HepG2 (cell line): Measurements from ENCODE around the gene DOCK1. TPM values are rescaled to one million over a fixed set of nuclear protein-coding genes. Genes with fewer than 3 reads are reported as not detected.

Experiments used
- NCOR1 ChIP-seq: fragments of 200-600 bp; sonication (generic); IDR thresholded peaks from 2 replicates; pipeline ENCODE4 v1.7.0; 2017; ENCODE audit warnings: antibody characterized with exemption, low read length, borderline replicate concordance
- RAD51 ChIP-seq: fragments of 450-650 bp; IDR thresholded peaks from 2 replicates; pipeline ENCODE4 v1.6.1; 2016; ENCODE audit warnings: borderline replicate concordance
- RFX3 ChIP-seq: IDR thresholded peaks from 2 replicates; pipeline ENCODE4 v1.6.1; 2016; ENCODE audit warnings: missing biosample characterization, missing genetic modification reagents
- polyA plus RNA-seq, 8 experiments: library from polyadenylated mRNA; depleted of rRNA in 3 of 8; stranded (reverse) in 7 of 8; unstranded in 1 of 8; fragments of >200 nt; fragmentation: Illumina TruSeq in 4 of 8; extraction: Trizol in 4 of 8; gene quantifications; 2 replicates each; pipeline versions ENCODE4 v1.2.1 to v1.2.3, GENCODE V29; 2011 to 2016; ENCODE audit warnings: low read depth in 4 of 8, missing spikeins in 1 of 8, mixed read lengths in 1 of 8; ENCODE audit not compliant: insufficient read depth in 1 of 8
- total RNA-seq, 5 experiments: library from RNA; depleted of rRNA; stranded (reverse); fragments of >200 nt; fragmentation: Illumina TruSeq; extraction: Trizol; gene quantifications; 2 replicates each; pipeline ENCODE4 v1.2.3, GENCODE V29; 2016; ENCODE audit warnings: low read depth in 1 of 5
- TF ChIP-seq, protein P1 (sequence below): sonication (generic); formaldehyde crosslinking; IDR thresholded peaks from 2 replicates; pipeline ENCODE4 v1.8.1; 2023; ENCODE audit warnings: mild to moderate bottlenecking, inconsistent platforms, moderate library complexity, missing genetic modification reagents, borderline replicate concordance
- TF ChIP-seq, protein P2 (sequence below): sonication (generic); formaldehyde crosslinking; IDR thresholded peaks from one replicate; pipeline ENCODE4 v1.5.1; 2020; ENCODE audit warnings: mild to moderate bottlenecking, missing genetic modification reagents; ENCODE audit errors: not compliant biosample characterization
- TF ChIP-seq, protein P3 (sequence below): sonication (generic); formaldehyde crosslinking; IDR thresholded peaks from 2 replicates; pipeline ENCODE4 v1.8.0; 2022; ENCODE audit warnings: mild to moderate bottlenecking, missing genetic modification reagents, moderate library complexity

The DOCK1 gene
- total and polyA plus RNA-seq, 2 of the 13 experiments (the other 11 are each of a cell fraction or from before 2014, with no cell fraction given): 8.3 to 25.5 TPM

DNA sequence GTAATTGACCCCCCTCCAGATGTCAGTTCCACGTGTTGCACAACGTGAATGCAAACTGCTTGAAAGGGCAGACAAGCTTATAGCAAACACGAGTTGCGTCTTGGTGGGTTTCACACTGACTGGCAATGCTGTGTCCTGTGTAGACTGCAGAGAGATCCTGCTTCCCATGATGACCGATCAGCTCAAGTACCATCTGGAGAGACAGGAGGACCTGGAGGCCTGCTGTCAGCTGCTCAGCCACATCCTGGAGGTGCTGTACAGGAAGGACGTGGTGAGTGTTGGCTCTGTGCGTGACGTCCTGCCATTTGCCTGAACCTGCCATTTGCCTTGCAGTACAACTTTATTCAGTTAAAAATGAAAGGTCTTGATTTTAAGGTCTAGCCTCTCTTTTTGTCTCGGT is 220.1 kb downstream of the DOCK1 start (continued):
- TF ChIP-seq, protein P1, sequence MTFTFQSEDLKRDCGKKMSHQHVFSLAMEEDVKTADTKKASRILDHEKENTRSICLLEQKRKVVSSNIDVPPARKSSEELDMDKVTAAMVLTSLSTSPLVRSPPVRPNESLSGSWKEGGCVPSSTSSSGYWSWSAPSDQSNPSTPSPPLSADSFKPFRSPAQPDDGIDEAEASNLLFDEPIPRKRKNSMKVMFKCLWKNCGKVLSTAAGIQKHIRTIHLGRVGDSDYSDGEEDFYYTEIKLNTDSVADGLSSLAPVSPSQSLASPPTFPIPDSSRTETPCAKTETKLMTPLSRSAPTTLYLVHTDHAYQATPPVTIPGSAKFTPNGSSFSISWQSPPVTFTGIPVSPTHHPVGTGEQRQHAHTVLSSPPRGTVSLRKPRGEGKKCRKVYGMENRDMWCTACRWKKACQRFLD: no peak
- TF ChIP-seq NCOR1 (no peak), RAD51 (no peak), RFX3 (CRISPR knock-in tag) (no peak)
- TF ChIP-seq, protein P2, sequence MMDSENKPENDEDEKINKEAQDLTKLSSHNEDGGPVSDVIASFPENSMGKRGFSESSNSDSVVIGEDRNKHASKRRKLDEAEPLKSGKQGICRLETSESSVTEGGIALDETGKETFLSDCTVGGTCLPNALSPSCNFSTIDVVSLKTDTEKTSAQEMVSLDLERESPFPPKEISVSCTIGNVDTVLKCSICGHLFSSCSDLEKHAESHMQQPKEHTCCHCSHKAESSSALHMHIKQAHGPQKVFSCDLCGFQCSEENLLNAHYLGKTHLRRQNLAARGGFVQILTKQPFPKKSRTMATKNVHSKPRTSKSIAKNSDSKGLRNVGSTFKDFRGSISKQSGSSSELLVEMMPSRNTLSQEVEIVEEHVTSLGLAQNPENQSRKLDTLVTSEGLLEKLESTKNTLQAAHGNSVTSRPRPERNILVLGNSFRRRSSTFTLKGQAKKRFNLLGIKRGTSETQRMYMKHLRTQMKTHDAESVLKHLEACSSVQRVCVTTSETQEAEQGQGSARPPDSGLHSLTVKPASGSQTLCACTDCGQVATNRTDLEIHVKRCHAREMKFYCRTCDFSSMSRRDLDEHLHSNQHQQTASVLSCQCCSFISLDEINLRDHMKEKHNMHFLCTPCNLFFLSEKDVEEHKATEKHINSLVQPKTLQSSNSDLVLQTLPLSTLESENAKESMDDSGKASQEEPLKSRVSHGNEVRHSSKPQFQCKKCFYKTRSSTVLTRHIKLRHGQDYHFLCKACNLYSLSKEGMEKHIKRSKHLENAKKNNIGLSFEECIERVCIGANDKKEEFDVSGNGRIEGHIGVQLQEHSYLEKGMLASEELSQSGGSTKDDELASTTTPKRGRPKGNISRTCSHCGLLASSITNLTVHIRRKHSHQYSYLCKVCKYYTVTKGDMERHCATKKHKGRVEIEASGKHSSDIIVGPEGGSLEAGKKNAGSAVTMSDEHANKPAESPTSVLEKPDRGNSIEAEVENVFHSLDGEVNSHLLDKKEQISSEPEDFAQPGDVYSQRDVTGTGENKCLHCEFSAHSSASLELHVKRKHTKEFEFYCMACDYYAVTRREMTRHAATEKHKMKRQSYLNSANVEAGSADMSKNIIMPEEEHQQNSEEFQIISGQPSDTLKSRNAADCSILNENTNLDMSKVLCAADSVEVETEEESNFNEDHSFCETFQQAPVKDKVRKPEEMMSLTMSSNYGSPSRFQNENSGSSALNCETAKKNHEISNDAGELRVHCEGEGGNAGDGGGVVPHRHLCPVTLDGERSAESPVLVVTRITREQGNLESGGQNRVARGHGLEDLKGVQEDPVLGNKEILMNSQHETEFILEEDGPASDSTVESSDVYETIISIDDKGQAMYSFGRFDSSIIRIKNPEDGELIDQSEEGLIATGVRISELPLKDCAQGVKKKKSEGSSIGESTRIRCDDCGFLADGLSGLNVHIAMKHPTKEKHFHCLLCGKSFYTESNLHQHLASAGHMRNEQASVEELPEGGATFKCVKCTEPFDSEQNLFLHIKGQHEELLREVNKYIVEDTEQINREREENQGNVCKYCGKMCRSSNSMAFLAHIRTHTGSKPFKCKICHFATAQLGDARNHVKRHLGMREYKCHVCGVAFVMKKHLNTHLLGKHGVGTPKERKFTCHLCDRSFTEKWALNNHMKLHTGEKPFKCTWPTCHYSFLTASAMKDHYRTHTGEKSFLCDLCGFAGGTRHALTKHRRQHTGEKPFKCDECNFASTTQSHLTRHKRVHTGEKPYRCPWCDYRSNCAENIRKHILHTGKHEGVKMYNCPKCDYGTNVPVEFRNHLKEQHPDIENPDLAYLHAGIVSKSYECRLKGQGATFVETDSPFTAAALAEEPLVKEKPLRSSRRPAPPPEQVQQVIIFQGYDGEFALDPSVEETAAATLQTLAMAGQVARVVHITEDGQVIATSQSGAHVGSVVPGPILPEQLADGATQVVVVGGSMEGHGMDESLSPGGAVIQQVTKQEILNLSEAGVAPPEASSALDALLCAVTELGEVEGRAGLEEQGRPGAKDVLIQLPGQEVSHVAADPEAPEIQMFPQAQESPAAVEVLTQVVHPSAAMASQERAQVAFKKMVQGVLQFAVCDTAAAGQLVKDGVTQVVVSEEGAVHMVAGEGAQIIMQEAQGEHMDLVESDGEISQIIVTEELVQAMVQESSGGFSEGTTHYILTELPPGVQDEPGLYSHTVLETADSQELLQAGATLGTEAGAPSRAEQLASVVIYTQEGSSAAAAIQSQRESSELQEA (CRISPR knock-in tag): no peak
- TF ChIP-seq, protein P3, sequence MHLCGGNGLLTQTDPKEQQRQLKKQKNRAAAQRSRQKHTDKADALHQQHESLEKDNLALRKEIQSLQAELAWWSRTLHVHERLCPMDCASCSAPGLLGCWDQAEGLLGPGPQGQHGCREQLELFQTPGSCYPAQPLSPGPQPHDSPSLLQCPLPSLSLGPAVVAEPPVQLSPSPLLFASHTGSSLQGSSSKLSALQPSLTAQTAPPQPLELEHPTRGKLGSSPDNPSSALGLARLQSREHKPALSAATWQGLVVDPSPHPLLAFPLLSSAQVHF (CRISPR knock-in tag): no peak
